Uterus (tissue), 2 donors: ENCODE measurements around the gene NOX5.

Experiments used
- POLR2A ChIP-seq, 2 donors: fragments of 450-650 bp; IDR thresholded peaks; one replicate each; pipeline ENCODE4 v1.6.1; 2016; ENCODE audit warnings: antibody characterized with exemption in 2 of 2, mild to moderate bottlenecking in 1 of 2, moderate library complexity in 1 of 2
- TF ChIP-seq, protein P1 (sequence below), 4 experiments: fragments of 200-600 bp in 2 of 4; fragments of 450-650 bp in 2 of 4; sonication (generic) in 2 of 4; IDR thresholded peaks; one replicate each; pipeline ENCODE4 v1.5.1; 2016 to 2019; ENCODE audit warnings: antibody characterized with exemption in 4 of 4, mild to moderate bottlenecking in 2 of 4, moderate library complexity in 1 of 4

GRCh38 chr15:68985361-68985891, 29.1 kb upstream of the NOX5 start:
- TF ChIP-seq, protein P1, sequence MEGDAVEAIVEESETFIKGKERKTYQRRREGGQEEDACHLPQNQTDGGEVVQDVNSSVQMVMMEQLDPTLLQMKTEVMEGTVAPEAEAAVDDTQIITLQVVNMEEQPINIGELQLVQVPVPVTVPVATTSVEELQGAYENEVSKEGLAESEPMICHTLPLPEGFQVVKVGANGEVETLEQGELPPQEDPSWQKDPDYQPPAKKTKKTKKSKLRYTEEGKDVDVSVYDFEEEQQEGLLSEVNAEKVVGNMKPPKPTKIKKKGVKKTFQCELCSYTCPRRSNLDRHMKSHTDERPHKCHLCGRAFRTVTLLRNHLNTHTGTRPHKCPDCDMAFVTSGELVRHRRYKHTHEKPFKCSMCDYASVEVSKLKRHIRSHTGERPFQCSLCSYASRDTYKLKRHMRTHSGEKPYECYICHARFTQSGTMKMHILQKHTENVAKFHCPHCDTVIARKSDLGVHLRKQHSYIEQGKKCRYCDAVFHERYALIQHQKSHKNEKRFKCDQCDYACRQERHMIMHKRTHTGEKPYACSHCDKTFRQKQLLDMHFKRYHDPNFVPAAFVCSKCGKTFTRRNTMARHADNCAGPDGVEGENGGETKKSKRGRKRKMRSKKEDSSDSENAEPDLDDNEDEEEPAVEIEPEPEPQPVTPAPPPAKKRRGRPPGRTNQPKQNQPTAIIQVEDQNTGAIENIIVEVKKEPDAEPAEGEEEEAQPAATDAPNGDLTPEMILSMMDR (IDR thresholded peaks at IDR 0.05), result no peak
- no peak for TF ChIP-seq POLR2A (IDR thresholded peaks at IDR 0.05)
